Cardiac septum (tissue), 1 donor: ENCODE measurements around the gene TACC2. TPM values are rescaled to one million over a fixed set of nuclear protein-coding genes. Genes with fewer than 3 reads are reported as not detected.
"Not testable (repeated sequence)": the region's sequence is repeated elsewhere in the genome, so short reads cannot be mapped to it uniquely, and the experiment has no call there.

Source experiments
- DNase-seq: peaks from one replicate; pipeline ENCODE4 v3.0.0-alpha.2; 2020; ENCODE audit warnings: low spot score
- intact Hi-C: fragments of 100-400 bp; cut with DNase I; formaldehyde crosslinking; loops from one replicate; pipeline ENCODE4 v1.14.0; 2022
- total RNA-seq: library from RNA; stranded (reverse); fragmentation: NEBNext Ultra II Directional; extraction: Animal tissue kit (Norgen Biotek cat#: 25700); gene quantifications from one replicate; pipeline ENCODE4 v1.2.1, GENCODE V29; 2021
- donor health status: DM: no; HTN: no; CAD: no.

The TACC2 gene
- total RNA-seq, 1 donor from 2014 or later = 282 TPM

DNA sequence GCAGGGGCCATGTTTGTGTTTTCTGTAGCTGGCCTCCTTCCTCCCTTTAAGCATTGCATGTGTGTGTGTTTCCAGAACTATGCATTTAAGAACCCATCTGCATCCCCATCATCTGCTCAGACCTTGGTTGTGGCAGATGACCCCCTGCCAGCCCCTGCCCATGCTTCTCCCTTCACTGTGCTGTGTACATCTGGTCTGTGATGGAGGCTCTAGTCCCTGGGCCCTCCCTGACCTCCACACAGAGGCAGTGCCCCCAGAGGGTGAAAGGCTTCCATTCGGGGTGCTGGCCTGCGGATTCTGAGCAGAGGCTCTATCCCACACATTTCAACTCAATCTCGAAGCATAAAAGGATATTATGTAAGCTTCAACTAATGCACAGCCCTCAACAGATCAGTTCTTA is 89.4 kb downstream of the TACC2 start:
- intact Hi-C loops = no loop called here
- DNase-seq = no peak

DNA sequence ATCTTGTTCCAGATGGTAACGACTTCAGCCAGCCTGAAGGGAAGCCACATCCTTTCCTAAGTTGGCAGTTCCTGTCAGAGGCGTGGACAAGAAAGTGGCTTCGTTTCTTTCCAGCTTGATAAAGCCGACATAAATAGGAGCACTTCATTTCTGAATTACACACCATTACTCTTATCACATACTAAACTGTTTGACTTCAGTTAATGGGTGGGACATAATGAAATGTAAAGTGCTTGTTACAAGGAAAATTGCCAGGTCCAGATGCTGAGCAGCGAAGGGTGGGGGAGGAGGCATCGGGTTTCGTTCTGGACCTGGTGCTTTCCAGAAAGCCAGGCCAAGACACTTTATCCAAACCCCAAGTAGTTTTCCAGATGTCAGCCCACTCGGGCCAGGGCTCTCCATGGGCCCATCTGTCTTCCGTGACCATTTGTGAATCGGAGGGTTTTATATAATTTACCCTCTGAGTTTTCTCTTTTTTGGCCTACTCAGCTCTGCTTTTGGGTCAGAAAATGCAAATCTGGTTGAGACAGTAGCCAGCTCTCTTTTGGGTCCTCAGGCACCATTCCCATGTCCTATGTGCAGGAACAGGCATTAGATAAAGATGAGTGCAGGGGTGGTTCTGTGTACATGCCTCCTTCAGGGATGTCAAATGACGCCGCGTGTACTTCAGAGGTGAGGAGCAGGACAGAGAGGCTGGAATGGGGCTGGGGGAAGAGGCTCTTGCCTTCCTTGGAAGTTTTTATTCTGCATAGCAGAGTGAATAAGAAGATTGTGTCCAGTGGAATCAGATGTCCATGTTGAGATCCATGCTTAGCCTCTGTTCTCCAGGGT is 90.2 kb downstream of the TACC2 start:
- DNase-seq = no peak
- intact Hi-C loops = no loop called here

DNA sequence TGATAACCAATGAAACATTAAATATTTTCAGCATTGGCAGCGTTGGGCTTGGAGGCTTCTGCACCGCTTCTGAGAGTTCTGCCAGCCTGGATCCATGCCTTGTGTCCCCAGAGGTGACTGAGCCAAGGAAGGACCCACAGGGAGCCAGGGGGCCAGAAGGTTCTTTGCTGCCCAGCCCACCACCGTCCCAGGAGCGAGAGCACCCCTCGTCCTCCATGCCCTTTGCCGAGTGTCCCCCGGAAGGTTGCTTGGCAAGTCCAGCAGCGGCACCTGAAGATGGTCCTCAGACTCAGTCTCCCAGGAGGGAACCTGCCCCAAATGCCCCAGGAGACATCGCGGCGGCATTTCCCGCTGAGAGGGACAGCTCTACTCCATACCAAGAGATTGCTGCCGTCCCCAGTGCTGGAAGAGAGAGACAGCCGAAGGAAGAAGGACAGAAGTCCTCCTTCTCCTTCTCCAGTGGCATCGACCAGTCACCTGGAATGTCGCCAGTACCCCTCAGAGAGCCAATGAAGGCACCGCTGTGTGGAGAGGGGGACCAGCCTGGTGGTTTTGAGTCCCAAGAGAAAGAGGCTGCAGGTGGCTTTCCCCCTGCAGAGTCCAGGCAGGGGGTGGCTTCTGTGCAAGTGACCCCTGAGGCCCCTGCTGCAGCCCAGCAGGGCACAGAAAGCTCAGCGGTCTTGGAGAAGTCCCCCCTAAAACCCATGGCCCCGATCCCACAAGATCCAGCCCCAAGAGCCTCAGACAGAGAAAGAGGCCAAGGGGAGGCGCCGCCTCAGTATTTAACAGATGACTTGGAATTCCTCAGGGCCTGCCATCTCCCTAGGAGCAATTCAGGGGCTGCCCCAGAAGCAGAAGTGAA is 93.9 kb downstream of the TACC2 start:
- DNase-seq = no peak
- intact Hi-C loops = no loop called here

DNA sequence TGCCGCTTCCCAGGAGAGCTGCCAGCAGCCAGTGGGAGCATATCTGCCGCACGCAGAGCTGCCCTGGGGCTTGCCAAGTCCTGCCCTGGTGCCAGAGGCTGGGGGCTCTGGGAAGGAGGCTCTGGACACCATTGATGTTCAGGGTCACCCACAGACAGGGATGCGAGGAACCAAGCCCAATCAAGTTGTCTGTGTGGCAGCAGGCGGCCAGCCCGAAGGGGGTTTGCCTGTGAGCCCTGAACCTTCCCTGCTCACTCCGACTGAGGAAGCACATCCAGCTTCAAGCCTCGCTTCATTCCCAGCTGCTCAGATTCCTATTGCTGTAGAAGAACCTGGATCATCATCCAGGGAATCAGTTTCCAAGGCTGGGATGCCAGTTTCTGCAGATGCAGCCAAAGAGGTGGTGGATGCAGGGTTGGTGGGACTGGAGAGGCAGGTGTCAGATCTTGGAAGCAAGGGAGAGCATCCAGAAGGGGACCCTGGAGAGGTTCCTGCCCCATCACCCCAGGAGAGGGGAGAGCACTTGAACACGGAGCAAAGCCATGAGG is 94.6 kb downstream of the TACC2 start:
- intact Hi-C loops = no loop called here
- no peak for DNase-seq

DNA sequence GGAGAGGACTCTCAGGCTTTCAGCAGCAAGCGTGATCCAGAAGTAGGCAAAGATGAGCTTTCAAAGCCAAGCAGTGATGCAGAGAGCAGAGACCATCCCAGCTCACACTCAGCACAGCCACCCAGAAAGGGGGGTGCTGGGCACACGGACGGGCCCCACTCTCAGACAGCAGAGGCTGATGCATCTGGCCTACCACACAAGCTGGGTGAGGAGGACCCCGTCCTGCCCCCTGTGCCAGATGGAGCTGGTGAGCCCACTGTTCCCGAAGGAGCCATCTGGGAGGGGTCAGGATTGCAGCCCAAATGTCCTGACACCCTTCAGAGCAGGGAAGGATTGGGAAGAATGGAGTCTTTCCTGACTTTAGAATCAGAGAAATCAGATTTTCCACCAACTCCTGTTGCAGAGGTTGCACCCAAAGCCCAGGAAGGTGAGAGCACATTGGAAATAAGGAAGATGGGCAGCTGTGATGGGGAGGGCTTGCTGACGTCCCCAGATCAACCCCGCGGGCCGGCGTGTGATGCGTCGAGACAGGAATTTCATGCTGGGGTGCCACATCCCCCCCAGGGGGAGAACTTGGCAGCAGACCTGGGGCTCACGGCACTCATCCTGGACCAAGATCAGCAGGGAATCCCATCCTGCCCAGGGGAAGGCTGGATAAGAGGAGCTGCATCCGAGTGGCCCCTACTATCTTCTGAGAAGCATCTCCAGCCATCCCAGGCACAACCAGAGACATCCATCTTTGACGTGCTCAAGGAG is 95.5 kb downstream of the TACC2 start:
- intact Hi-C loops = no loop called here
- no peak for DNase-seq

DNA sequence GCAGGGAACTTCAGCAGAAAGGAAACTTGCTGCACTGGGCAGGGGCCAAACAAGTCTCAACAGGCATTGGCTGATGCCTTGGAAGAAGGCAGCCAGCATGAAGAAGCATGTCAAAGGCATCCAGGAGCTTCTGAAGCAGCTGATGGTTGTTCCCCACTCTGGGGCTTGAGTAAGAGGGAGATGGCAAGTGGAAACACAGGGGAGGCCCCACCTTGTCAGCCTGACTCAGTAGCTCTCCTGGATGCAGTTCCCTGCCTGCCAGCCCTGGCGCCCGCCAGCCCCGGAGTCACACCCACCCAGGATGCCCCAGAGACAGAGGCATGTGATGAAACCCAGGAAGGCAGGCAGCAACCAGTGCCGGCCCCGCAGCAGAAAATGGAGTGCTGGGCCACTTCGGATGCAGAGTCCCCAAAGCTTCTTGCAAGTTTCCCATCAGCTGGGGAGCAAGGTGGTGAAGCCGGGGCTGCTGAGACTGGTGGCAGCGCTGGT is 96.5 kb downstream of the TACC2 start:
- intact Hi-C loops = no loop called here
- DNase-seq = no peak

DNA sequence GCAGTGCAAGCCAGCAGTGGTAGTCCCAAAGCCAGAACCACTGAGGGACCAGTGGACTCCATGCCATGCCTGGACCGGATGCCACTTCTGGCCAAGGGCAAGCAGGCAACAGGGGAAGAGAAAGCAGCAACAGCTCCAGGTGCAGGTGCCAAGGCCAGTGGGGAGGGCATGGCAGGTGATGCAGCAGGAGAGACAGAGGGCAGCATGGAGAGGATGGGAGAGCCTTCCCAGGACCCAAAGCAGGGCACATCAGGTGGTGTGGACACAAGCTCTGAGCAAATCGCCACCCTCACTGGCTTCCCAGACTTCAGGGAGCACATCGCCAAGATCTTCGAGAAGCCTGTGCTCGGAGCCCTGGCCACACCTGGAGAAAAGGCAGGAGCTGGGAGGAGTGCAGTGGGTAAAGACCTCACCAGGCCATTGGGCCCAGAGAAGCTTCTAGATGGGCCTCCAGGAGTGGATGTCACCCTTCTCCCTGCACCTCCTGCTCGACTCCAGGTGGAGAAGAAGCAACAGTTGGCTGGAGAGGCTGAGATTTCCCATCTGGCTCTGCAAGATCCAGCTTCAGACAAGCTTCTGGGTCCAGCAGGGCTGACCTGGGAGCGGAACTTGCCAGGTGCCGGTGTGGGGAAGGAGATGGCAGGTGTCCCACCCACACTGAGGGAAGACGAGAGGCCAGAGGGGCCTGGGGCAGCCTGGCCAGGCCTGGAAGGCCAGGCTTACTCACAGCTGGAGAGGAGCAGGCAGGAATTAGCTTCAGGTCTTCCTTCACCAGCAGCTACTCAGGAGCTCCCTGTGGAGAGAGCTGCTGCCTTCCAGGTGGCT is 97.7 kb downstream of the TACC2 start:
- intact Hi-C loops = no loop called here
- no peak for DNase-seq

DNA sequence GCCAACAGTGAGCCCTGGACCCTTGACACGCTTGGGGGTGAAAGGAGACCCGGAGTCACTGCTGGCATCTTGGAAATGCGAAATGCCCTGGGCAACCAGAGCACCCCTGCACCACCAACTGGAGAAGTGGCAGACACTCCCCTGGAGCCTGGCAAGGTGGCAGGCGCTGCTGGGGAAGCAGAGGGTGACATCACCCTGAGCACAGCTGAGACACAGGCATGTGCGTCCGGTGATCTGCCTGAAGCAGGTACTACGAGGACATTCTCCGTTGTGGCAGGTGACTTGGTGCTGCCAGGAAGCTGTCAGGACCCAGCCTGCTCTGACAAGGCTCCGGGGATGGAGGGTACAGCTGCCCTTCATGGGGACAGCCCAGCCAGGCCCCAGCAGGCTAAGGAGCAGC is 98.5 kb downstream of the TACC2 start:
- intact Hi-C loops = no loop called here
- no peak for DNase-seq

DNA sequence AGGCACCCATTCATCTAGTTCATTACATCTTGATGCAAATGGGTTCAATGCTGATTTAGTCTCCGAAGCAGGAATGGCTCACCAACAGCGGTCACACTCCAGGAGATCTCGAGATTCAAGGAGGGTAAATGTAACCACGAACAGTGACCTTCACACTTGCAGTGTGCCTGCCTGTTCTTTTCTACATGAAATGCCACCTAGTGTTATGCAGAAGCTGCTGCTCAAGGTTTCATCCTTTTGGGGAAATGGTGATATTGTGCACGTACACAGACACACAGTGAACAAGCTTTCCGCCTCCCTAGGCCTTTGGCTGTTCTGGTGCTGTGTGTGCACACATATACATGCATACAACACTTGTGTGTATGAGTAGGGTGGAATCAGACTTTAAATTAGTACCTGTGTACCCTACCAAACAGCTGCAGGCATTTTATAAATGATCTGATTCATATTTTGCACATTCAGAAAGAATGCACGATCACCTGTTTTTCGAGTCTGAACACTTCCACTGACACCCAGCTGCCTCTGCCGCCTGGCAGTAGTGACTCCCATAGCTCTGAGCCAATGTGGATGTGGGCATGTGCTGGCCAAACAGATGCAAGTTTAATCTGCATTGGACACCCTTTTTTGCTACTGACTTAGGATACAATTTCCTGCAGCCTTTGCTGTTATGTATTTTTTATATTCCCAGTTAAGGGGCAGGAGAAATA is 100.5 kb downstream of the TACC2 start:
- DNase-seq = no peak
- intact Hi-C loops = no loop called here

DNA sequence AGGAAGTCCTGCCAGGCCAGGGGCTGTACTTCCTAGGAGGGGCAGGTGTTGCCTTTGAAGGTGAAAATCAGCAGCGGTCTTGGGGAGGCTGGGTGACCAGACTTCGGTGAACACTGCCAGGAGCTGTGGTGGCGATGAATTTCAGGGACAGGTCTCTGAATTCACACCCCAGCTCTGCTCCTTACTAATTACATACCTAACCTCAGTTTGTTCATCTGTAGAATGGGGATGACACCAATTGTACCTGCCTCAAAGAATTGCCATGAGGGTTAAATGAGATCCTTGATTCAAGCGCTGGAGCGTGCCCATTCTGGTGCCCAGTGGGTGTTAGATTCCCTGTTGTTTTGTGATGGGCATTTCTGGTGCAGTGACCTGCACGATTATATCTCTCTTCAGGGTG is 102.8 kb downstream of the TACC2 start:
- intact Hi-C loops = no loop called here
- DNase-seq = no peak

DNA sequence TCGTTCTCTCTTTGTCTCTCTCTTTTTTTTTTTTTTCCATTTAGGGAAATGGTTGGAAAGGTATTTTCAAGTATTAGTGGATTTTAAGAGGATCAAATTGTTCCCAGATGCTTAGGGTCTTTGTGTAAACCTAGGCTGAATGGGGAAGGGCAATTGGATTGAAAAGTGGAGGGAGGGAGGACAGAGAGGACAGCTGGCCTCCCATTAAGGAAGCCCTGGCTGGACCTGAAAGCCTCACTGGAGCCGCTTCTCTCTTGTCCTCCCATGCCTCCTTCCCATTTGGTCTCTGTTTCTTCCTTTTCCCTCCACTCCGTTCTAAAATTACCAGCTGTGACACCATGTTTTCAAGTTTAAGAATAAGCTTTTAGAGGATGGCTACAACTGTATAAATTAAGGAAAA is 104.1 kb downstream of the TACC2 start:
- intact Hi-C loops = no loop called here

DNA sequence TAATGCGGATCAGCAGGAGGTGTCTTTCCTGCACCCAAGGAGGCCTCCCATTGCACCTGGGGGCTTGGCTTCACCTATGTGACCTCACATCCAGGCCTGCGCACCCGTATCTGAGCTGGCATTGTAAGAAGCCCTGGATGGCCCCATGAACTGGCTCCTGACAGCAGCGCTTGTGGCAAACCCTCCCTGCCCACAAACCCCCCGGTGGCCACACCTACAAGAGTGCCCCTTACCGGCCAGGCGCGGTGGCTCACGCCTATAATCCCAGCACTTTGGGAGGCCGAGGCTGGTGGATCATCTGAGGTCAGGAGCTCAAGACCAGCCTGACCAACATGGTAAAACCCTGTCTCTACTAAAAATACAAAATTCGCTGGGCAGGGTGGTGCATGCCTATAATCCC is 107.2 kb downstream of the TACC2 start:
- intact Hi-C loops, DNase-seq: not testable (repeated sequence)

More for the DNA sequence above, 104.1 kb downstream of the TACC2 start:
- DNase-seq = no peak

DNA sequence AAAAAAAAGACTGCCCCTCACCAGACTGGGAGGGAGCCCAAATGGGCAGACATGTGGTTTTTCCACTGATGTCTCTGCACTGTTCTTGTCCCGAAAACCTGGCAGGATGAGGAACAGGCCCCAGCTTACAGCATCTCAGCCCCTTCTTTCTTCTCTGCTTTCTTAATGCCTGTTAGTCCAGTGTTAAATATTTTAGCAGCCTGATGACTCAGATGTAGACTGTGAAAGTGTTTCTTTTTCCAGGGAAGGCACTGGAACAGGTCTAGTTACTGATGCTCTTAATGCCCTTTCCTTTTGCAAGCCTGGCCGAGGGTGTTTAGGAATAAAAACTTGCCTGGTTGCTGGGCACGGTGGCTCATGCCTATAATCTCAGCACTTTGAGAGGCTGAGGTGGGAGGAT is 107.7 kb downstream of the TACC2 start:
- intact Hi-C loops = no loop called here
- DNase-seq = no peak

DNA sequence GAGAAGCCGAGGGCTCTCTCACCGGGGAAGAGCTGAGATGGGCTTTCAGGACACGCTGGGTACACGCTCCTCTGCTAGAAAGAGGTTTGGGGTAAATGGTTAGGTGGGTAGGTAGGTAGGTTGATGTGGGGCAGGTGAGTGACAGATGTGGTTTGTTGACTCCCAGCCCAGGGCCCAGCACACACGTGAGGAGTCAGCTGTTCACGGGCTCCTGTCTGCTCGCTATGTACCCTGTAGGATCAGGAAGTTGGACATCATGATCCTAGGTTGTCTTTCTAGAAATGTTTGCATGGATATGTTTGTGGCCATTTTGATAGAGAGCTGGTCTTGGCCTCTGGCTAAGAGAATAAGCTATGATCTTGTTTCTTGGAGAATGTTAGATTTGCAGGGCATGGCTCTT is 109.0 kb downstream of the TACC2 start:
- intact Hi-C loops = no loop called here
- no peak for DNase-seq

DNA sequence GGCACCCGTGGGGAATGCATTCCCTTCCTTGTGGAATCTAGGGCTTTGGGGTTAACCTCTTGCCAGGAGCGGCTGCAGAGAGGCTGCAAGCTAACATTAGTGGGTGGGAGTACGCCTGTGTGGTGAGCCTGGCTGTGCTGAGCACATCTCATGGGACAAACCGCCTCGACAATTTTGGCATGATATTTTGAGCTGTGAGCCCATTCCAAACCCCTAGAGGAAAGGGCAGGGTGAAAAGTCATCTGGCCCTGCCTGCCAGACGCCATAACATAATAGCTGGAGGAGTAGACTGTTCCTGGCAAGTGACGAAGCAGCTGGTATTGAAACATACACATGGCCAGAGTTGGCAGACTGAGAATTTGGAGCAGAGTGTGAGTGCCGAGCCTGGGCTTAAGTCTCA is 110.0 kb downstream of the TACC2 start:
- no peak for DNase-seq
- intact Hi-C loops = no loop called here

DNA sequence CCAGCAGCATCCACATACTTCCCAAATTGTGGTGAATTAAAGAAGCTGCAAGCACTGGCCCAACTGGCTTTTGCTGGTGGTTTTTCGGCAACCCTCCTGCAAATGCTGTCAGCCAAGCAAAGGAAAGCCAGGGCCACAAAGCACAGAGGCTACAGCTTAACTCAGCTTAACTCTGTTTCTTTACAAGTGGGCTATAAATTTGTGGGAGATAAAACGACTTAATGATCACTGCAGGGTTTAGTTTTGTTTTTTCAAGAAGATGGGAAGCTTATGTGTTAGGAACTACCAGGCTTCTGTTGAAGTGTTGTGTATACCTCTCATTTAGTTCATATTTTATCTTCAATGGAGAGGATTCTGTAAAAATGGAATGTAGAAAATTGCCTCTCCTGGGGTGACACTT is 110.6 kb downstream of the TACC2 start:
- intact Hi-C loops = no loop called here
- DNase-seq = no peak

DNA sequence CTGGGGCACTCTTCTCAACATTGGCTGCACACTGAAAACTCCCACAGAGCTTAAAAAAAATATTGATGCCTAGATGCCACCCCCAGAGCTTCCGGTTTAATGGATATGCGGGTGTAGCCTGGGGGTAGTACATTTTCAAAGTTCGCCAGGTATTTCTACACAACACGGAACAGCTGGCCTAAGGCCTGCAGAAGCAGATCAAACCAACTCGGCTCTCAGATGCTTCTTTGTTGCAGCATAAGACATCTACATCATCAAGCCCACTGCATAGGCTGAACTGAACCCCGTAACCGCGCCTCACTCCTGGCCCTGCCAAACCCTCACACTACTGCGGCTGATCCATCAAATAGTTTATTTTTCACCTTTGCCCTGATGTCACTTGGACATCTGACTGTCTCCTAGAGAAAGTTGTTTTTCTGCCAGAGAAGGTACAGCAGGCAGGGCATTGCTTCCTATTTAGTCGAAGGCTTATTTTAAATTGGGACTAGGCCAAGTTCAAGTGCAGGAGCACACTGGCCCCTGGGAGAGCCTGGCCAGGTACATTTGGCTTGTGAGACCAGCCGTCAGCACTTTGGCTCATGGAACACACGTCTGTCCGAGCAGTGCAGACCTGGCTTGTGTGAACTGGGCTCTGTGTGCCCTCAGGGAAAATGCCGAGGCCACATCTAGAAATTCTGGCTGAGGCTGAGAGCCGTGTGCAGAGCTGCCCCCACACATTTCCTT is 113.3 kb downstream of the TACC2 start:
- intact Hi-C loops = no loop called here
- no peak for DNase-seq
